ENCODE results near the gene BACH2.
"Not testable (repeated sequence)": the region's sequence is repeated elsewhere in the genome, so short reads cannot be mapped to it uniquely, and the experiment has no call there.

BACH2 gene

GRCh38 chr6:89927791-89928550 lies 368.7 kb downstream of the BACH2 start:
- DNase-seq = no peak

DNA sequence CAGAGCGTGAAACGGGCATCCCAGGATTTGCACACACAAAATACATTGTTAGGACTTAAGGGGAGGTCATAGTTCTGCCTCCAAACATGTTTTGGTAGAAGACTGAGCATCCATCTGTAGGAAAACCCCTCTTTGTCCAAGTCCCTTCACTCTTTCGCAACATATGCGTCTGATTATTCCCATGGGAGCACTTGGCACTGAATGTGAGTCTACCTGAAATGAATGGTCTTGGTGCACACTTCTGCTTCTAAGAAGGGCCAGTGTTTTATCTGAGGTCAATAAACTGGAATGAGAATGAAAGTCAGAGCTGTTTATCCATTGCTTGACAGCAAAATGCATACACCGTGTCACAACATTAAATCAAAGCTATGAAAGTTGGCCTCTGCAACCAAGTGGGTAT lies 369.4 kb downstream of the BACH2 start:
- DNase-seq = no peak

DNA sequence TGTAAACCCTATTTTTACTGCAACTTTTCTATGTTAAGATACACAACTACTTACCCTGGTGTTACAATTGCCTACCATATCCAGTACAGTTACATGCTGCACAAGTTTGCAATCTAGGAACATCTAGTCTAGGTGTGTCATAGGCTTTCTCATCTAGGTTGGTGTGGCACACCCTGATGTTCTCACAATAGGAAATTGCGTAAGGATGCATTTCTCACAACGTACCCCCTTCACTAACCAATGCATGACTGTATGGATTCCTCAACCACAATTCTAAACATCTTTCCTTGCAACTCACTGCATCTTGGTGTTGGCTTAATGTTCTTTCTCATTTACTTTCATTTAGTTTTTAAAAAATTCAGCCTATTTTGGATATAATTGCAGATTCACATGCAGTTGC lies 370.8 kb downstream of the BACH2 start:
- DNase-seq = no peak

DNA sequence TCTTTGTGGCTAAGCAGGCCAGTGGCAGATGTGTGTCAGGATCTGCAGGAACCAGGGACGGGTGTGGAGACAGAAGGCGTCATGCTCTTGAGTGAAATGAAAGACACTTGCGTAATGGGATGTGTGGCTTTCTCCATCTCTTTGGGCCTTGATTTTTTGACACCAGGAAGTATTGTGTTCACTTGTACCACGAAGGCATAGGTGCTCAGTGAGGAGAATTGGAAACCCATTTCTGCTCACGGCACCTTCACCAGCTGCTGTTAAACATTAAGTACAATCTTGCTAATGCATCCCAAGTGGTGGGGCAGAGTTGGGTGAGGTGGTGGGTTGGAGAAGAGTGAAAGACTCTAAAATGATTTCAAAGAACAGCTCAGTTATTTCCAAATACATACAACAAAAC lies 372.4 kb downstream of the BACH2 start:
- no peak for DNase-seq

- DNase-seq = no peak
Measured at GRCh38 chr6:89921691-89922090, 375.0 kb downstream of the BACH2 start.

DNA sequence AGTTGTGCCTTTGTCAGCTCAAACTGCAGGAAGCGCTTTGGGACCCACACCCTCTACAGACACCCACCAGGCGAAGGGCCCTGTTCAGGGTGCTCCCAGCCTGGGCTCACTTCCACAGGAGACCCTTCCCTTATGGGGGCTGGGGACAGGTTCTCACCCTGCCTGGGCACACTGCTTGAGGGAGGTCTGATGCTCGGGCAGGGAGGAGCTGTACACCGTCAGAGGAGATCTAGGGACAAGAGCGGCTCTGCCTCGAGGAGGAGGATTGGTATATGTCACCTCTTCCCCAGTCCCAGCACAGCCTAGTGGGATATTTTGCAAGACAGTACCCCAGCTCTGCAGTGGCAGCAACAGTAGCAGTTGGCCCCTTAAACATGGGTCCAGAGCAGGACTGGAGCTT lies 375.4 kb downstream of the BACH2 start:
- no peak for DNase-seq

DNA sequence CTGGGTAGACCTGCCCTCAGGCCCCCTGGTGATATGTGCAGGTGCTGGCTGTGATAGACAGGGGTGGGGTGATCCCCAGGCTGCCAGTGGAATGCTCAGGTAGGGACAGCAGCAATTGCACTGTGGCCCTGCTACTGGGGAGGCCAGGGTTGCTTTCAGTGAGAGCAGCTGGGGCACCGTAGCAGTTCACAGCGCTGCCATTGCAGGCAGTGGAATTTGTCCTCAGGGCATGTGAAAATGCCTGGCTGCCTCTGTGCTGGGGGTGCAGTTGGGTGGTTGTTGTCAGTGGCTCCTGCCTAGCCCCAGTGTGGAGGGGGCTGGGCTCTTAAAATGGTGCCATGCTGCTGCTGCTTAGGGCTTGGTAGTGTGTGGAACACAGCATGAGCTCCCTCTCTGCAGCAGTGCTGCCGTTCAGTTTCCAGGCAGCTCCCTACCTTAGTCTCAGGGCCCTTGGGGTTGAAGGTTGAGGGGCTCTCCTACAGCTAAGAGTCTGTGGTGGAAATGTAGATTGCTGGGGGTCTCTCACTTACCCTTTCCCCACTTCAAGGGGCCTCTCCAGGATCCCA lies 378.8 kb downstream of the BACH2 start:
- DNase-seq = no peak

DNA sequence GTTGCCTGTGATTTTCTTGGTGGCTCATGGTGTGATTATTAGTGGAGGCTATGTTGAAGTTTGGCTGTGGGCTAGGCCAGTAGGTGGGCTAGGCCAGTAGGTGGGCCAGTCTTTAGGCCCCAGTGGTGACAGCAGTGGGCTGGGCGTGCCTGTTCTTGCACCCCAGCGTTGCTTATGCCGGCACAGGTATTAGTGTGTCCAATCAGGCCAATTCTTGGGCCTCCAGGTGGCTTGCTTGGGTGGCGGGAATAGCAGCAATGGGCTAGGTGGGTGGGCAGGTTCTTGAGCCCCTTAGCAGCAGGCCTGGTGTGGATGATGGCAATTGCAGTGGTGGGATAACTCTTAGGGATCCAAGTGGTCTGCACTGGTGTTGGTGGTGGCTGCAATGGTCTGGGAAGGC lies 379.4 kb downstream of the BACH2 start:
- no peak for DNase-seq

GRCh38 chr6:89916136-89916920 lies 380.3 kb downstream of the BACH2 start:
- no peak for DNase-seq

DNA sequence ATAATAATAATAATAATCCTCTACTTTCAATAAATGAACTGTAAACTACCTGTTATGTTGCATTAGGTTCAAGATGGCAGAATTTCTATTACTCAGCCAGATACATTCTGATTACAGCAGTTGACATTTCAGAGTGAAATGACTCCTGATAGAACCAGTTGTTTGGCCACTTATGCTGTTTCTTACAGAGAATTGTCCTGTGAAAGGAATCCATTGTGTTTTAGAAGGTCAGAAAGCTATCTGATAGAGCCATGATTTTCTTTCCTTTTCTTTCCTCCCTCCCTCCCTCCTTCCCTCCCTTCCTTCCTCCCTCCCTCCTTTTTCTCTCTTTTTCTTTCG lies 385.8 kb downstream of the BACH2 start:
- no peak for DNase-seq

GRCh38 chr6:89910001-89910901 lies 386.4 kb downstream of the BACH2 start:
- DNase-seq = not testable (repeated sequence)

DNA sequence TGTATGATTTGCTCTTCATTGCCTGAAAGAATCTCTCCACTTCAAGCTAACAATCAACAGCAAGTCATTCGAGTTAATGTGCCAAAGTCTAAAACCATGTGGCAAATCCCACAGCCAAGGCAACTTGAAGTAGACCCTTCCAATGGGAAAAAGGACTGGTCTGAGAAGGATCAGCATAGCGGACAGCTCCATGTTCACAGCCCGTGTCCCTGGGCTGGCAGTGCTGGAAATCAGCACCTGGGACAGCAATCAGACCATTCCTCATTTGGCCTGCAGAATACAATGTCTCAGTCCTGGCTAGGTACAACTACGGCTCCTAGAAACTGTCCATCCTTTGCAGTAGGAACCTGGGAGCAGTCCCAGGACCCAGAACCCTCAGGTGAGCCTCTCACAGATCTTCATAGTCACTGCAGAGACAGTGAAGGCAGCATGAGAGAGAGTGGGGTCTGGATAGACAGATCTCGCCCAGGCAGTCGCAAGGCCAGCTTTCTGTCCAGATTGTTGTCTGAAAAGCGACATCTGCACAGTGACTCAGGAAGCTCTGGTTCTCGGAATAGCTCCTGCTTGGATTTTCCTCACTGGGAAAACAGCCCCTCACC lies 401.3 kb downstream of the BACH2 start:
- DNase-seq = no peak

GRCh38 chr6:89894169-89894568 lies 402.5 kb downstream of the BACH2 start, which contains the start of gene GJA10:
GJA10 (plus strand) TSS chr6:89894469; CDS start chr6:89894469, 0 bp downstream.
- no peak for DNase-seq

DNA sequence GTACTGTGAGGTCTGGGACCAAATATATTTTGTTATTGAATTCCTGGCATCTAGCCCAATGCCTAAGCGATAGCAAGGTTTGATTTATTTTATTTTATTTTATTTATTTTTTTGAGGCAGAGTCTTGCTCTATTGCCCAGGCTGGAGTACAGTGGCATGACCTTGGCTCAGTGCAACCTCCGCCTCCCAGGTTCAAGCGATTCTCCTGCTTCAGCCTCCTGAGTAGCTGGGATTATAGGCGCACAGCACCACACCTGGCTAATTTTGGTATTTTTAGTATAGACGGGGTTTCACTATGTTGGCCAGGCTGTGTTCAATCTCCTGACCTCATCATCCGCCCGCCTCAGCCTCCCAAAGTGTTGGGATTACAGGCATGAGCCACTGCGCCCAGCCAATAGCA lies 404.1 kb downstream of the BACH2 start:
- not testable (repeated sequence) for DNase-seq

DNA sequence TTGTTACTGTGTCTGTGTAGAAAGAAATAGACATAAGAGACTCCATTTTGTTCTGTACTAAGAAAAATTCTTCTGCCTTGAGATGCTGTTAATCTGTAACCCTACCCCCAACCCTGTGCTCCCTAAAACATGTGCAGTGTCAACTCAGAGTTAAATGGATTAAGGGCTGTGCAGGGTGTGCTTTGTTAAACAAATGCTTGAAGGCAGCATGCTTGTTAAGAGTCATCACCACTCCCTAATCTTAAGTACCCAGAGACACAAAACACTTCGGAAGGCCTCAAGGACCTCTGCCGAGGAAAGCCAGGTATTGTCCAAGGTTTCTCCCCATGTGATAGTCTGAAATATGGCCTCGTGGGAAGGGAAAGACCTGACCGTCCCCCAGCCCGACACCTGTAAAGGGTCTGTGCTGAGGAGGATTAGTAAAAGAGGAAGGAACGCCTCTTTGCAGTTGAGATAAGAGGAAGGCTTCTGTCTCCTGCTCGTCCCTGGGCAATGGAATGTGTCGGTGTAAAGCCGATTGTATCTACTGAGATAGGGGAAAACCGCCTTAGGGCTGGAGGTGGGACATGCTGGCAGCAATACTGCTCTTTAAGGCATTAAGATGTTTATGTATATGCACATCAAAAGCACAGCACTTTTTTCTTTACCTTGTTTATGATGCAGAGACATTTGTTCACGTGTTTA lies 405.7 kb downstream of the BACH2 start:
- not testable (repeated sequence) for DNase-seq

GRCh38 chr6:89888871-89889270 lies 407.8 kb downstream of the BACH2 start:
- no peak for DNase-seq

DNA sequence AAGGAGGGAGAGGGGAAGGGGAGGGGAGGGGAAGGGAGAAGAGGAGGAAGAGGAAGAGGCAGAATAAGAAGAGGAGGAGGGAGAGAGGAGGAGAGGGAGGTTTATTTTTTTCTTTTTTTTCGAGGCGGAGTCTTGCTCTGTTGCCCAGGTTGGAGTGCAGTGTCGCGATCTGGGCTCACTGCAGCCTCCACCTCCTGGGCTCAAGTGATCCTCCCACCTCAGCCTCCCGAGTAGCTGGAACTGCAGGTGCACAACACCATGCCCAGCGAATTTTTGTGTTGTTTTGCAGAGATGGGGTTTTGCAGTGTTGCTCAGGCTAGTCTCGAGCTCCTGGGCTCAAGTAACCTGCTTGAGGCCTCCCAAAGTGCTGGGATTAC lies 408.5 kb downstream of the BACH2 start:
- DNase-seq = no peak

GRCh38 chr6:89887452-89888137 lies 409.0 kb downstream of the BACH2 start:
- peak in 1 of 2 experiments; percentile 1 for DNase-seq

GRCh38 chr6:89886378-89887120 lies 410.1 kb downstream of the BACH2 start:
- DNase-seq = no peak
